Parathyroid adenoma (tissue), 2 donors: Measurements from ENCODE around the gene ABCC4.

Experiments used
- H2AFZ ChIP-seq: fragments of 300-600 bp; sonication (generic); one replicate; pipeline ENCODE4 v1.7.0; 2017; ENCODE audit warnings: antibody characterized with exemption, mild to moderate bottlenecking
- H3K27ac ChIP-seq: fragments of 300-600 bp; sonication (generic); one replicate; pipeline ENCODE4 v1.7.0; 2017
- H3K27me3 ChIP-seq: fragments of 300-600 bp; sonication (generic); one replicate; pipeline ENCODE4 v1.7.0; 2017; ENCODE audit warnings: low read length; ENCODE audit not compliant: control insufficient read depth, insufficient read depth
- H3K36me3 ChIP-seq: fragments of 300-600 bp; sonication (generic); one replicate; pipeline ENCODE4 v1.7.0; 2017; ENCODE audit warnings: low read length; ENCODE audit not compliant: control insufficient read depth, insufficient read depth
- H3K4me1 ChIP-seq: fragments of 300-600 bp; sonication (generic); one replicate; pipeline ENCODE4 v1.7.0; 2017; ENCODE audit warnings: control low read depth
- H3K4me2 ChIP-seq: fragments of 300-600 bp; sonication (generic); one replicate; pipeline ENCODE4 v1.7.0; 2017; ENCODE audit warnings: low read length
- H3K4me3 ChIP-seq: fragments of 300-600 bp; sonication (generic); one replicate; pipeline ENCODE4 v1.7.0; 2017; ENCODE audit warnings: low read depth, low read length
- H3K79me2 ChIP-seq: fragments of 300-600 bp; sonication (generic); one replicate; pipeline ENCODE4 v1.7.0; 2017; ENCODE audit warnings: control low read depth
- H3K9ac ChIP-seq: fragments of 300-600 bp; sonication (generic); one replicate; pipeline ENCODE4 v1.7.0; 2017; ENCODE audit warnings: mild to moderate bottlenecking
- H3K9me3 ChIP-seq: fragments of 300-600 bp; sonication (generic); one replicate; pipeline ENCODE4 v1.7.0; 2017; ENCODE audit warnings: low read length; ENCODE audit not compliant: control insufficient read depth
- TF ChIP-seq, protein P1 (sequence below): fragments of 300-600 bp; sonication (generic); IDR thresholded peaks from one replicate; pipeline ENCODE4 v1.7.0; 2017; ENCODE audit warnings: antibody characterized with exemption, mild to moderate bottlenecking
- donor health status: primary hyperparathyroidism.

ABCC4 gene

DNA sequence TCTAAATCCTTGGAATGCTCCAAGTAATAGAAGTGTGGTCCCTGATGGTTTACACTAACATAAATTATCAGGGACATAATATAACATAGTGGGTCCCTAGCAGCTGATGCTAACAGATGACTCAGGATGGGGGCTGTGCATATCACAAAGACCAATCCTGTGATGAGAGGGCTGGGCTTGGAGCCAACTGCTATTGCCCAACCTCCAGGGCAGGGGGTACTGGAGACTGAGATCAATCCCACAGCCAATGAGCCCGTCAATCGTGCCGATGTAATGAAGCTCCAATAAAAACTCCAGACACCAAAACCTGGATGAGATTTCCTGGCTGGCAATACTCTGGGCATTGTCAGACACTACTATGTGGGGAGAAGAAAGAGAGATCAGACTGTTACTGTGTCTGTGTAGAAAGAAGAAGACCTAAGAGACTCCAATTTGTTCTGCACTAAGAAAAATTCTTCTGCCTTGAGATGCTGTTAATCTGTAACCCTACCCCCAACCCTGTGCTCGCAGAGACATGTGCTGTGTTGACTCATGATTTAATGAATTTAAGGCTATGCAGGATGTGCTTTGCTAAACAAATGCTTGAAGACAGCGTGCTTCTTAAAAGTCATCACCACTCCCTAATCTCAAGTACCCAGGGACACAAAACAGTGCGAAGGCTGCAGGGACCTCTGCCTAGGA lies 33.4 kb downstream of the ABCC4 start:
- TF ChIP-seq, protein P1, sequence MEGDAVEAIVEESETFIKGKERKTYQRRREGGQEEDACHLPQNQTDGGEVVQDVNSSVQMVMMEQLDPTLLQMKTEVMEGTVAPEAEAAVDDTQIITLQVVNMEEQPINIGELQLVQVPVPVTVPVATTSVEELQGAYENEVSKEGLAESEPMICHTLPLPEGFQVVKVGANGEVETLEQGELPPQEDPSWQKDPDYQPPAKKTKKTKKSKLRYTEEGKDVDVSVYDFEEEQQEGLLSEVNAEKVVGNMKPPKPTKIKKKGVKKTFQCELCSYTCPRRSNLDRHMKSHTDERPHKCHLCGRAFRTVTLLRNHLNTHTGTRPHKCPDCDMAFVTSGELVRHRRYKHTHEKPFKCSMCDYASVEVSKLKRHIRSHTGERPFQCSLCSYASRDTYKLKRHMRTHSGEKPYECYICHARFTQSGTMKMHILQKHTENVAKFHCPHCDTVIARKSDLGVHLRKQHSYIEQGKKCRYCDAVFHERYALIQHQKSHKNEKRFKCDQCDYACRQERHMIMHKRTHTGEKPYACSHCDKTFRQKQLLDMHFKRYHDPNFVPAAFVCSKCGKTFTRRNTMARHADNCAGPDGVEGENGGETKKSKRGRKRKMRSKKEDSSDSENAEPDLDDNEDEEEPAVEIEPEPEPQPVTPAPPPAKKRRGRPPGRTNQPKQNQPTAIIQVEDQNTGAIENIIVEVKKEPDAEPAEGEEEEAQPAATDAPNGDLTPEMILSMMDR, result no peak
- peaks cover 6% of the 10 kb centered on the region for H3K4me1 ChIP-seq
- H3K79me2 ChIP-seq, result peaks cover 5% of the 10 kb centered on the region
- H3K9me3 ChIP-seq, result no peaks in the 10 kb centered on the region
- no peak overlapping the region for H2AFZ ChIP-seq
- no peaks in the 10 kb centered on the region for H3K27me3 ChIP-seq
- no peak overlapping the region for H3K27ac ChIP-seq
- H3K4me2 ChIP-seq, result no peak overlapping the region
- H3K9ac ChIP-seq, result no peak overlapping the region
- H3K4me3 ChIP-seq, result no peak overlapping the region
- H3K36me3 ChIP-seq, result no peaks in the 10 kb centered on the region

DNA sequence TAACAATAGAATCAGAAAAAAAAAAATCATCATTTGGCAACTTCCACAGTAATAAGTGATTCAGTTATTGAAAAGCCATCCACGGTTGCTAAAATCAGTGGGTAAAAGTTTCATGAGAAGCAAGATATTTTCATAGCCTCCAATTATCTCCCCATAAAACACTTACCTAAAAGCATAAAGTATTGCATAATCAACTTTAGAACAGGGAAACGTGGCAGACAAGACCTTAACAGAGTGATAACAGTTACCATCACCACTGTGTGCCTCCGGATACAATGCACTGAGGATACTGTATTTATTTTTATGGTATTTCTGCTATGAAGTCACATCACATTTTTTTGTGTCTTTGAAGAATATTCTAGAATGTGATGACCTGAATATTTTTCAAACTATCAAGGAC lies 37.0 kb downstream of the ABCC4 start:
- Histone ChIP-seq H3K36me3 (no peaks in the 10 kb centered on the region), H3K4me3 (no peak overlapping the region), H2AFZ (no peak overlapping the region), H3K79me2 (peaks cover 7% of the 10 kb centered on the region), H3K4me1 (no peaks in the 10 kb centered on the region), H3K27ac (no peak overlapping the region), H3K9ac (no peak overlapping the region), H3K9me3 (no peaks in the 10 kb centered on the region), H3K27me3 (no peaks in the 10 kb centered on the region), H3K4me2 (no peak overlapping the region)
- TF ChIP-seq, protein P1, result no peak

DNA sequence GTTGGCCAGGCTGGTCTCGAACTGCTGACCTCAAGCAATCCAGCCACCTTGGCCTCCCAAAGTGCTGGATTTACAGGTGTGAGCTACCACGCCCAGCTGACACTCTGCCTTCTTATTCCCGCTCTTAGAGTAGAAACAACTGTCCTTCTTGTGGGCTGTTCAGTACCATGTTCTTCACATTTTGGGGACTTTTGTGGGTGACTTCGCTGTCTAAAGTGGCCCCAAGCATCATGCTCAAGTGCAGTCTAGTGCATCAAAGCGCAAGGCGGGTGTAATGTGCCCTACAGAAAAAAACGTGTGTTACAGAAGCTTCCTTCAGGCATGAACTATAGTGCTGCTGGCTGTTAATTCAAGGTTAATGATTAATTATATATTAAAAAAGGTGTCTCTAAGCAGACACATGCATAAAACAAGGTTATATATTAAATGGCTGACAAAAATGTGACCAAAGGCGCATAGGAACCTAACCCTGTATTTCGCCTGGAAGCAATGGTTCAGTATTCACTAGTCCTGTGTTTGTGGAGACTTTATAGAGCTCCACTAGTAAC lies 38.3 kb downstream of the ABCC4 start:
- Histone ChIP-seq H3K4me3 (no peak overlapping the region), H3K9me3 (no peaks in the 10 kb centered on the region), H3K4me2 (no peak overlapping the region), H3K4me1 (no peaks in the 10 kb centered on the region), H3K27me3 (no peaks in the 10 kb centered on the region), H3K9ac (no peak overlapping the region), H3K79me2 (peaks cover 9% of the 10 kb centered on the region), H2AFZ (no peak overlapping the region), H3K27ac (no peak overlapping the region), H3K36me3 (no peaks in the 10 kb centered on the region)
- TF ChIP-seq, protein P1, result no peak

DNA sequence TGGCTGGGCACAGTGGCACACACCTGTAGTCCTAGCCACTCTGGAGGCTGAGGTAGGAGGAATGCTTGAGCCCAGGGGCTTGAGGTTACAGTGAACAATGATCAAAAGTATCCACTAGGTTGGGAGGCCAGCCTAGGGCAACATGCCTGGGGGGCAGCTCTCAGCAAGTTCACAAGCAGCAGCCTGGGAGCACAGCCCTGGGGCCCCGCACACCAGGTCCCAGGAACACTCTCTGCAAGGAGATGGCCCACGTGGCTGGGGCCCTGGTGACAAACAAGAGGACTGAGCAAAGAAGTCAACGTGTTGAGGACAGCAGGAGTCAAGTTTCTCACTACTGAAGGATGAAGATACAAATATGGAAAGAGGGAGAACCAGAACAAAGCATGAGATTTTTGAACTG lies 39.3 kb downstream of the ABCC4 start:
- Histone ChIP-seq H3K4me1 (no peaks in the 10 kb centered on the region), H3K36me3 (no peaks in the 10 kb centered on the region), H3K4me2 (no peak overlapping the region), H3K9me3 (no peaks in the 10 kb centered on the region), H3K27ac (no peak overlapping the region), H2AFZ (no peak overlapping the region), H3K4me3 (no peak overlapping the region), H3K27me3 (no peaks in the 10 kb centered on the region), H3K9ac (no peak overlapping the region), H3K79me2 (peaks cover 12% of the 10 kb centered on the region)
- TF ChIP-seq, protein P1, result no peak

DNA sequence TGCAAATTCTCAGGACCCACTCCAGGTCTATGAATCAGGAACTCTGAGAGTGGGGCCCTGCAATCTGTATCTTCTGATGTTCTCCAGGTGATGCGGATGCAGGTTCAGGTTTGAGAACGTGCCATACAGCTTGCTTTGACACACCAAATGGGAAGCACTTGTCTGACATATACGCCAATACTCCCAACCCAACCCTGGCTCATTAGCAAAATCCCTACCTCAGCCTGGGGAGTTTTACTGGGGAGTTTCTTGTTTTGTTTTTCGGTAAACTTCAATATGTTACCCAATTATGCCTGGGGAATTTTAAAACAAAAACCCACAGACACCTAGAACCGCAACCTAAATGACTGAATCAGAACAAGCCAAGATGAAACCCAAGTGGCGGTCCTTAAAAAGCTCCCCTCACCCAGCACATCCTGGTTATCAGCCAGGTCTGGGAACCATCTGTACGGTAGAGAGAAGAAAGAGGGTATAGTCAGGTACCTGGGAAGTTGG lies 41.2 kb downstream of the ABCC4 start:
- Histone ChIP-seq H3K27ac (no peak overlapping the region), H3K79me2 (peaks cover 22% of the 10 kb centered on the region), H3K4me3 (no peak overlapping the region), H3K27me3 (no peaks in the 10 kb centered on the region), H3K9ac (no peak overlapping the region), H3K4me2 (no peak overlapping the region), H2AFZ (no peak overlapping the region), H3K36me3 (no peaks in the 10 kb centered on the region), H3K9me3 (no peaks in the 10 kb centered on the region), H3K4me1 (no peaks in the 10 kb centered on the region)
- TF ChIP-seq, protein P1, result no peak
